ENCODE data around the gene FAM229A.
A peak's percentile ranks its signal among the peaks of the same experiment; 100 is the strongest.

The FAM229A gene

DNA sequence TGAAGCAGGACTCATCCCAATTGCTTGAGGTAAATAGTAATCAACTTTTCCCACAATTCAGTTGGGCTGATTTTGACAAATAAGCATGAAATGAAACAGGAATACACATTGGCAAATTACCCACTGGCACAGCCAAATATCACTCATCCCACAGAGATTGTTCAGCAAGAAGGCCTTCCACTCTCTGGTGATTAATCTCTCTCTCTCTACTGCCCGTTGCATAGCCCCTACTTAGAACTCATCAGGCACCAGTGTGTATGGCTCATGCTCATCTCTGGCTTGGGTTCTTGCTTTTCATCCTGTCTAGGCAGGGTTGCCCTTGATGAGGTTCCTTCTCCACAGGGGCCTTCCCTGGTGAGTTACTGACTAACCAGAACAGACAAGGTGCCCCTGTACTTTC is 30.9 kb upstream of the FAM229A start:
- Mint-ChIP-seq H3K27me3 (no peaks in the 10 kb centered on the region), H3K4me3 (peak overlapping the region; percentile 95), H3K36me3 (ENCODE audit: low read depth) (peaks cover 9% of the 10 kb centered on the region), H3K27ac (no peak overlapping the region), H3K4me1 (ENCODE audit: low read depth) (peaks cover 33% of the 10 kb centered on the region), H3K9me3 (no peaks in the 10 kb centered on the region)
- intact Hi-C loops (cut with micrococcal nuclease) = loop anchor here (5.0 kb wide), 1 partner anchor 191 kb away; the partner anchor contains the start of gene CCDC28B

DNA sequence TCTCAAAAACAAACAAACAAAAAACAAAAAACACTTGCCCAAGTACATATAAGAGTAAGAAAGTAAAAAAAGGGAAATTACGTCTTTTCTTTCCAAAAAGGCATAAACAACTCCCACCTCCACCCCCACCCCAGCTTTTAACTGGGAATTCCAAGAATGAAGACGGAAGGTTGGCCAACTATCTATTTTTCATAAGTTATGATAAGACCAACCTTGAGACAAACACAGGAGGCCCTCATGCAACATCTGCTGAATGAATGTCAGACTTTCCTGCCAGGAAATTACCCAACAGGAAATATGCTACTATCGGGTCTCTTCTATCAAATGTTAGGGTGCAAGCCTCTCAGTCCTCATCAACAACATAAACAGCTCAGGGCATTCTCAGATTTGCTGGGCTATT is 30.0 kb upstream of the FAM229A start:
- H3K27ac Mint-ChIP-seq = peak overlapping the region; percentile 23
- intact Hi-C loops (cut with micrococcal nuclease) = loop anchor here (5.0 kb wide), 1 partner anchor 190 kb away; the partner anchor contains the start of gene CCDC28B

DNA sequence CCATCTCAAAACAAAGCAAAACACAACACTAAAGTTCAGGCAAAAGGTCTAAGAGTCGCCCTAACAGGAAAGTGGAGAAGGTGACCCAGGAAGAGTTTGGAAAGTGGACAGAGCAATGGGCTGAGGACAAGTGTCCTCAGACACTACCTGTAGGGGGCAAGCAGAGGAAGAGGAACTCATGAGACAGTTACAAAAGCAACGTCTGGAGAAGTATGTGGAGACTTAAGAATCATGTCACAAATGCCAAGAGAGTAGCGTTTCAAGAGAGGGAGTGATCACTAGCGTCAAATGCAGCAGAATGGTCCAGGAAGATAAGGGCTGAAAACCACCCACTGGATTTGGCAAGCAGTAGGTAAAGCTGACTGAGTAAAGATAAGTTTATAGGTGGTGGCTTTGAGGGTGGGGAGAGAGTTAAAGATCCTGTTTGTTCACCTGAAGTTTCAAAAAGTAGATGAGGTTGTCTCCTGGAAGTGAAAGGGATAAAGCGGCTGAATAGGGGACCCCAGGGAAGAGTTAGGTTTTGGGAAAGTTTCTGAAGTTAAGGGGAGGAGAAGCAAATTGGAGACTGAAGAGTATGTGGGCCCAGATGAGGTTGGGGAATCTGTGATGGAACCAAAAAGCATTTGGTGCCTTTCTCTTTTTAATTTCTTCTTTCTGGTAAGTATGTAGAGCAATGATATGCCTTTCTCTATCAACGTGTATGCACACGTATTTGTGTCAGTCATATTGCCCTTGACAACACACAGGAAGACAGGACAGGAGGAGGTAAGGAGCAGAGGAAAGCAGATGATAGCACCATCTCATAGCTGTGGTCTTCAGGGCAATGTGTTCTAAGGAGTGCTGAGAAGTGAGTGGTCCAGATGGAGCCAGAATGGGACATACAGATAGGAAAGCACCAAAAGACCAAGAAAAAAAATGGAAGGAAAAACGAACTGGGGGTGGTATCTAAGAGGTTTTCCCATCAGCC is 28.9 kb upstream of the FAM229A start:
- peaks cover 25% of the 10 kb centered on the region for H3K4me1 Mint-ChIP-seq (ENCODE audit: low read depth)
- H3K4me3 Mint-ChIP-seq = no peak overlapping the region
- no peaks in the 10 kb centered on the region for H3K27me3 Mint-ChIP-seq
- no peaks in the 10 kb centered on the region for H3K9me3 Mint-ChIP-seq
- H3K27ac Mint-ChIP-seq = no peak overlapping the region
- H3K36me3 Mint-ChIP-seq (ENCODE audit: low read depth) = peaks cover 22% of the 10 kb centered on the region
- intact Hi-C loops (cut with micrococcal nuclease) = loop anchor here (5.0 kb wide), 1 partner anchor 189 kb away; the partner anchor contains the start of gene CCDC28B

More for the DNA sequence above, 30.0 kb upstream of the FAM229A start:
- Mint-ChIP-seq H3K4me3 (no peak overlapping the region), H3K36me3 (ENCODE audit: low read depth) (peaks cover 10% of the 10 kb centered on the region), H3K27me3 (no peaks in the 10 kb centered on the region), H3K9me3 (no peaks in the 10 kb centered on the region), H3K4me1 (ENCODE audit: low read depth) (peaks cover 28% of the 10 kb centered on the region)

DNA sequence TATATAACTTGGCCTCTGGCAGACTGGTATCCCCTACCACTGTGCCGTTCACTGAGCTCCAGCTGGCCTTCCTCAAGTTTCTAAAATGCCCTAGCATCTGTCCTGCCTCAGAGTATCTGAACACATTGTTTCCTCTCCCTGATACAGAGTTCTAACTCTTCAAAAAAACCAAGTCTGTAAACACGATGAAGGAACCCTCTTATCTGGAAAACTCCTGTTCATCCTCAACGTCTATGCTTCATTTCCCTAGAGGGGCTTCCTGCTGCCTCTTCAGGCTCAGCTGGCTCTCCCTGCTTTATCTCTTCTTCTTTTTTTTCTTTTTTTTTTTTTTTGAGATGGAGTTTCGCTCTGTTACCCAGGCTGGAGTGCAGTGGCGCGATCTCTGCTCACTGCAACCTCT is 26.4 kb upstream of the FAM229A start:
- H3K4me3 Mint-ChIP-seq = no peak overlapping the region
- H3K4me1 Mint-ChIP-seq (ENCODE audit: low read depth) = peaks cover 7% of the 10 kb centered on the region
- no peaks in the 10 kb centered on the region for H3K27me3 Mint-ChIP-seq
- peaks cover 37% of the 10 kb centered on the region for H3K36me3 Mint-ChIP-seq (ENCODE audit: low read depth)
- intact Hi-C loops (cut with micrococcal nuclease) = no loop called here
- no peaks in the 10 kb centered on the region for H3K9me3 Mint-ChIP-seq
- no peak overlapping the region for H3K27ac Mint-ChIP-seq

DNA sequence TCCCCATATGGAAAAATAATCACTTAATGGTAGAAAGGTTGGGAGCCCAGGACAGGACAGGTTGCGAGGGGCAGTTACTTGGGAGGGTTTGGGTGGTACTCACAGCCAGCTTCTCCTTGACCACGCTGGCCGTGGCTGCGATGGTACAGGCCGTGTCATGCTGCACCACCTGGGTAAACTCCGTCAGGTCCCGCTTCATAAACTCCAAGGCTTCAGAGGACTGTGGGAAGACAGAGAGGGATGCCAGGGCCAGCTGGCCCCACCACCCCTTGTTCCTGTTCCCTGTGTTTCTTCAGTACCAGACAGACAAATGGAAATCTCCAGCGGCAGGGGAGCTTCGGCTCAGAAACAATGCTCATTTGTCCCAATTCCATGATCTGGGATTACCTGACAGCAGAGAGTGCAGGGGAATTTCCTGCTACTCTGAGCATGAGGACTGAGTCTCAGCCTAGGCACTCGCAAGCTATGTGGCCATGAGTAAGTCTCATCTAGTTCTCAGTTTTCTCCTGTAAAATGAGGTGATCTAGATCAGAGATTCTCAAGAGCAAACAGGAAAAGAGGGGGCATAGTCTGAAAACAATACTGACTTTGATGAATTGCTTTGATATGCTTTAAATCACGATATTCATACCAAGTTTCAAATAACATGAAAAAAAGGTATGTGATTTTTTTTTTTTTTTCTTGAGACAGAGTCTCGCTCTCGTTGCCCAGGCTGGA is 24.5 kb upstream of the FAM229A start:
- no peak overlapping the region for H3K27ac Mint-ChIP-seq
- H3K4me3 Mint-ChIP-seq = no peak overlapping the region
- intact Hi-C loops (cut with micrococcal nuclease) = no loop called here
- no peaks in the 10 kb centered on the region for H3K27me3 Mint-ChIP-seq
- H3K4me1 Mint-ChIP-seq (ENCODE audit: low read depth) = no peaks in the 10 kb centered on the region
- no peaks in the 10 kb centered on the region for H3K9me3 Mint-ChIP-seq
- peaks cover 55% of the 10 kb centered on the region for H3K36me3 Mint-ChIP-seq (ENCODE audit: low read depth)

DNA sequence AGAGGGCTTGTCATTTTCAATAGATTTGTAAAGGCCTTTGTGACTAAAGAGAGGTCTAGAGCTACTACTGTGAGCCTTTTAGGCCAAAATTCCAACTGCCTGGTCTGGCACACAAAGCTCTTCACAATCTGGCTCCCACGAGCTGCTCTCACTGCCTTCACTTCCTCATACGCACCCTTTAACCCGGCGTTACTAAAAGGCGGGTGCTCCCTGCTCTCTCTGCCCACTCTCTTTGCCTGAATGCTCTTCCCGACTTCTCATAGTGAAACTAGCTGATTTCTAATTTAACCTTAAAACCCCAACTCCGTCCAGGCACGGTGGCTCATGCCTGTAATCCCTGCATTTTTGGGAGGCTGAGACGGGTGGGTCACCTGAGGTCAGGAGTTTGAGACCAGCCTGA is 17.8 kb upstream of the FAM229A start:
- Mint-ChIP-seq H3K4me3 (no peak overlapping the region), H3K4me1 (ENCODE audit: low read depth) (peaks cover 18% of the 10 kb centered on the region), H3K27me3 (no peaks in the 10 kb centered on the region), H3K9me3 (no peaks in the 10 kb centered on the region), H3K36me3 (ENCODE audit: low read depth) (peaks cover 93% of the 10 kb centered on the region), H3K27ac (peak overlapping the region; percentile 40)
- intact Hi-C loops (cut with micrococcal nuclease) = no loop called here

DNA sequence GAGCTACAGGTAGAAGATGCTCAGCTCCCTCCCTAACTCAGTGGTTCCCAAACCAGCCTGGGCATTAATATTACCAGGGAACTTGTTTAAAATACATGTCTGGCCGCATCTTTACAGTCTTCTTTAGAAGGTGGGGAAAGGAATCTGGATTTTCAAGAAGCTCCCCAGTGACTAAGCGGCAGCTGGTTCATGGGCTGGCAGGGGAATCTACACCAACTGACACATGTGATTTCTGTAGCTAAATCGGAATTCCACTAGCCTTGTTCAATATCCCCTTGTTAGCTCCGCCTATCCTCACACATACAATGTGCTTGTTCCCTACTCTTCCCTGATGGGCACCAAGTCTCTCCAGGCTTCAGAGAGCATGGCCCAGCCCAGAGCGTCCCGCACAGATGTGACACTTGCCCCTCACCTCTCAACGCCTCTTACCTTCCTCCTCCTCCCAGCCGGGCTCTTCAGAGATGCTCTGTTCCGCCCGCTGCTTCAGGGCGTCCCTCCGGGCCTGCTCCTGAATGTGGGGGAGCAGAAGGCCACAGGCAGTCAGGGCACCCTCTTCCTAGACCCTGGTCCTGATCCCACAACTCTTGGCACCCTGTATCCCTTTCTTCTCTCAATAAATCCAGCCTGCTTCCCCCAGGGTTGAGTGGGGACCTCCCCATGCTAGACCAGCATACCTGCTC is 15.4 kb upstream of the FAM229A start:
- H3K9me3 Mint-ChIP-seq = no peaks in the 10 kb centered on the region
- no peak overlapping the region for H3K27ac Mint-ChIP-seq
- H3K4me1 Mint-ChIP-seq (ENCODE audit: low read depth) = peaks cover 19% of the 10 kb centered on the region
- H3K4me3 Mint-ChIP-seq = no peak overlapping the region
- intact Hi-C loops (cut with micrococcal nuclease) = loop anchor here (10.0 kb wide), 1 partner anchor 163 kb away; no protein-coding TSS in a partner anchor
- no peaks in the 10 kb centered on the region for H3K27me3 Mint-ChIP-seq
- H3K36me3 Mint-ChIP-seq (ENCODE audit: low read depth) = peaks cover 95% of the 10 kb centered on the region

DNA sequence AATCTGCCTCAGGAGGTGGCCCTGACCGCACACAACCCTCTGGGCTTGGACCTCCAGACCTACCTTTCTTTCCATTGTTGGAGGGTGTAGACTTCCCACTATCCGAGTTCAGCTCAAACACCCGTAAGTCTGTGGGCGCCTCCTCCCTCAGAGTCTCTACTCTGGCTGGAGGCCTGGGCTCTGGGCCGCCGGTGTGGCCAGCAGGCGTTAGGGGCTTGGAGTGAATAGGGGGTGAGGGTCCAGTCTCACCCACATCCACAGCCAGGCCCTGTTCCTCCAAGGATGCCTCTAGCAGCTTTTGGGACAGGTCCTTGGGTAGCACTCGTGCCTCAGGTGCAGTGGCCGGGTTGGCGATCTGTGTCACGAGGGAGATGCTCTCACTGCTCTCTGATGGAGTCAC is 13.9 kb upstream of the FAM229A start:
- no peak overlapping the region for H3K4me3 Mint-ChIP-seq
- intact Hi-C loops (cut with micrococcal nuclease) = loop anchor here (10.0 kb wide), 1 partner anchor 161 kb away; no protein-coding TSS in a partner anchor
- no peaks in the 10 kb centered on the region for H3K9me3 Mint-ChIP-seq
- peaks cover 26% of the 10 kb centered on the region for H3K4me1 Mint-ChIP-seq (ENCODE audit: low read depth)
- no peaks in the 10 kb centered on the region for H3K27me3 Mint-ChIP-seq
- peaks cover 98% of the 10 kb centered on the region for H3K36me3 Mint-ChIP-seq (ENCODE audit: low read depth)
- H3K27ac Mint-ChIP-seq = no peak overlapping the region

DNA sequence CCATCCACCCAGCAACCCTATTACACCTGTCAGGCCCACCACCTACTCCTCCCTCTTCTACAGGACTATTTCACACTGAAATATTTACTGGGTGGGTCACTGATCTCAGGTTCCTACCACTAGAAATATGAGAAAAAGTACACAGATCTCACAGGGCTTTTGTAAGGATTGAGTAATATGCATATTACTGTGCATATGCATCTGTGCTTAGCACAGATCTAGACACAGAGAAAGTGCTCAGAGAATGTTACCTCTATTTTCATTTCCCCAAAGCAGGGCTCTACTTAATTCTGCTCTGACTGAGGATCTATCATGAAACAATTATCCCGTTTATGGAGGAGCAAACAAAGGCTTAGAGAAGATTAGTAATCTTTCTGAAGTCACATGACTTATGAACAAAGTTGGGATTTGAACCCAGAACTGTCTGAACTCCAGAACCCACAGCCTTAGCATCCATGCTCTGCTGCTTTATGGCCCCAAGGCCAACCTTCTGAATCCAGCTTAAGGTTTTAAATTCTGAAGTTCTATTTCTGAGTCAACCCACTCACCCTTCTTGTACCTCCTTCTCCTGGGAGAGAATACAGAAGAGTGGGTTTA is 11.8 kb upstream of the FAM229A start:
- Mint-ChIP-seq H3K9me3 (no peaks in the 10 kb centered on the region), H3K36me3 (ENCODE audit: low read depth) (peaks cover 85% of the 10 kb centered on the region), H3K4me1 (ENCODE audit: low read depth) (peaks cover 9% of the 10 kb centered on the region), H3K27ac (no peak overlapping the region), H3K4me3 (no peak overlapping the region), H3K27me3 (no peaks in the 10 kb centered on the region)
- intact Hi-C loops (cut with micrococcal nuclease) = loop anchor here (10.0 kb wide), 1 partner anchor 159 kb away; no protein-coding TSS in a partner anchor

DNA sequence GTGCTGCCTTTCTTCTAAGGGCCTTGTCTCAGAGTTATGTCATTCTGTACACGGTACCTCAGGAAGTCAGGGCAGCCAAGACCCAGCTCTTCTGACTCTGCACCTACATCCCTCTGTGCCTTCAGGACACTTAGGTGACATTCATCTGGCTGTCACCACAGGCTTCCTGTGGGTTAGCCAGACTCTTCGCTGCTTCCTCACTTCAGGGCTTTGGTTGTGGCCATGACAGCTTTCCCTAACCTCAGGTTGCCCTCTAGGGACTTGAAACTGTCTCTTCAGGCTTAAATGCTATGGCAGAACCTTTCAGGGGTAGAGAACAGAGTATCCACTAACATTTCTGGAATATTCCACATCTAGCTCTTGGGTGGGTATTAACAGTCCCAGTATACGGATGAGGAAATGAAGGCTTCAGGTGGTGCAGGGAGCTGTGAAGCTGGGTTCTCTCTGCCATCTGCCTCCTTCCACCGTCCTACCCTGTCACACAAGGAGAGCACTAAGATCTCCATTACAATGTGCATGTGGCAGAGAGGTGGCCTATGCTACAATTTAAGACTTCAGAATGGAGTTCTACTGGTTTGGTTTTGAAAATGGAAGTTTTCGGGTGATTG is 10.0 kb upstream of the FAM229A start:
- intact Hi-C loops (cut with micrococcal nuclease) = loop anchor here (1.0 to 10.0 kb wide), 2 partner anchors 37 to 157 kb away; no protein-coding TSS in a partner anchor
- H3K27ac Mint-ChIP-seq = no peak overlapping the region
- H3K4me1 Mint-ChIP-seq (ENCODE audit: low read depth) = peaks cover 9% of the 10 kb centered on the region
- no peaks in the 10 kb centered on the region for H3K9me3 Mint-ChIP-seq
- H3K27me3 Mint-ChIP-seq = no peaks in the 10 kb centered on the region
- H3K36me3 Mint-ChIP-seq (ENCODE audit: low read depth) = peaks cover 85% of the 10 kb centered on the region
- H3K4me3 Mint-ChIP-seq = no peak overlapping the region

DNA sequence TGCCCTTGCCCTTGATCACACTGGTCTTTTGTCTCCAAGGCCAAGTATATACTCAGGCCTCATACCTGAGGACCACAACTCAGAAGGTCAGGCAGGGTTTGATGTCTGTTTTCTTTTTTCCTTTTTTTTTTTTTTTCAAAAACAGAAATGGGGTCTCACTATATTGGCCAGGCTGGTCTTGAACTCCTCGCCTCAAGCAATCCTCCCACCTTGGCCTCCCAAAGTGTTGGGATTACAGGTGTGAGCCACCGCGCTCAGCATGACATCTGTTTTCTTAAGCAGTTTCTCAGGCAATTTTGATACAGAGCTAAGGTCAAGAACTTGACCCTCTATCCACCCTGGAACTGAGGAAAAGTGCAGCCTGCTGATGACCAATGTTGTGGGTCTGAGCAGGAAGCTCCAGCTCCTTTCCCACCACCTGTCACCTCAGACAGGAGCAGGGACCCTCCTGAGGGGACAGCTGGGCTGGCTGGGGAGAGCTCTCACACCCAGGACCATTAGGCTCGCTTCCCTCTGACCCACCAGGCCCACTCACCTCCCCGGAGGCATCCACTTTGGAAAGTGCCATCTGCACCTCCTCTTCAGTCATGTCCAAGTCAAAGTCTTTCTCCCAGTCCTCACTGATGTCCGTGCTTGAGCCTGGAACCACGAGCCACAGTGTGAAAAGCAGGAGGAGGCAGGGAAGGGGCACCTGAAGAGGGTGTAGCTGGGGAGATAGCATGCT is 5.8 kb upstream of the FAM229A start:
- intact Hi-C loops (cut with micrococcal nuclease) = no loop called here
- Mint-ChIP-seq H3K4me1 (ENCODE audit: low read depth) (peaks cover 9% of the 10 kb centered on the region), H3K36me3 (ENCODE audit: low read depth) (peaks cover 87% of the 10 kb centered on the region)

DNA sequence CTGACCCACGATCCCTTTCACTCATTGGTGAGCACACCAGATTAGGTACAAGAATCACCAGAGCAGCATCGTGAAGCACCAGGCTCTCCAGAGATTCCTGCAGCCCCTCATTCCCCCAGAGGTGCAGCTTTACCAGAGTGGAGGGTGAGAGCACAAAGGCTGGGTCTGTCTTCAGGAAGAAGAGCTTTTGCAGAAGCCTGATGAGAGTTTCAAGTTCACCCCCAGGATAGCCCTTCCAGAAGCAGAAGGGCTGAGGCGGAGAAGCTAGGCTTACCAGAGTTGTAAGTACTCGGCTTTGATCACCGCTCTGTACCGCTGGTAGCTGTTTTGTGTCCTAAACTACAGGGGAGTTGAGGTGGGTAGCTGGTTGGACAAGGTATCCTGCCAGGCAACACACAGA is 3.2 kb upstream of the FAM229A start:
- H3K4me1 Mint-ChIP-seq (ENCODE audit: low read depth) = peaks cover 18% of the 10 kb centered on the region
- intact Hi-C loops (cut with micrococcal nuclease) = no loop called here
- H3K36me3 Mint-ChIP-seq (ENCODE audit: low read depth) = peaks cover 86% of the 10 kb centered on the region

More for the DNA sequence above, 5.8 kb upstream of the FAM229A start:
- Mint-ChIP-seq H3K9me3 (no peaks in the 10 kb centered on the region), H3K4me3 (no peak overlapping the region), H3K27ac (no peak overlapping the region), H3K27me3 (peaks cover 6% of the 10 kb centered on the region)

More for the DNA sequence above, 3.2 kb upstream of the FAM229A start:
- H3K27ac Mint-ChIP-seq = no peak overlapping the region
- H3K27me3 Mint-ChIP-seq = peaks cover 28% of the 10 kb centered on the region
- no peaks in the 10 kb centered on the region for H3K9me3 Mint-ChIP-seq
- no peak overlapping the region for H3K4me3 Mint-ChIP-seq

All from dendritic cell treated with granulocyte-macrophage colony-stimulating factor and Interleukin-4, amounts not matched to agents 40 ng/mL and 50 ng/mL, for 4 days (primary cell).